NCI-H2196 treated with DMSO at 0.1 percent for 48 hours (cell line): ENCODE results near the gene CAB39.

Experiments used
- DNase-seq: peaks from one replicate; lab custom pipeline; 2025; ENCODE audit not compliant: unreplicated experiment; lab: John Stamatoyannopoulos, UW

CAB39 gene

GRCh38 chr2:230712443-230713330, at the start of gene CAB39:
Gene CAB39, plus strand, starts transcription at chr2:230712842. Its CDS starts 47,160 bp downstream, at chr2:230760002.
- peak; percentile 77 for DNase-seq

- peak; percentile 6 for DNase-seq
Observed at GRCh38 chr2:230664128-230664527, 48.5 kb upstream of the CAB39 start.

- no peak for DNase-seq
Observed at GRCh38 chr2:230664844-230665243, 47.8 kb upstream of the CAB39 start.

GRCh38 chr2:230665263-230665691, 47.4 kb upstream of the CAB39 start:
- DNase-seq = no peak

GRCh38 chr2:230666446-230666845, 46.2 kb upstream of the CAB39 start:
- no peak for DNase-seq

GRCh38 chr2:230666885-230667712, 45.5 kb upstream of the CAB39 start:
- no peak for DNase-seq

GRCh38 chr2:230668184-230668938, 44.3 kb upstream of the CAB39 start:
- no peak for DNase-seq

- no peak for DNase-seq
Observed at GRCh38 chr2:230668939-230669303, 43.7 kb upstream of the CAB39 start.

GRCh38 chr2:230669386-230669950, 43.2 kb upstream of the CAB39 start:
- DNase-seq = no peak

GRCh38 chr2:230671117-230671516, 41.5 kb upstream of the CAB39 start:
- no peak for DNase-seq

- DNase-seq = no peak
Observed at GRCh38 chr2:230672836-230673235, 39.8 kb upstream of the CAB39 start.

- no peak for DNase-seq
Observed at GRCh38 chr2:230674401-230674800, 38.2 kb upstream of the CAB39 start.

GRCh38 chr2:230674966-230675672, 37.5 kb upstream of the CAB39 start:
- no peak for DNase-seq

GRCh38 chr2:230676546-230676945, 36.1 kb upstream of the CAB39 start:
- no peak for DNase-seq

GRCh38 chr2:230677201-230677946, 35.3 kb upstream of the CAB39 start:
- no peak for DNase-seq

- DNase-seq = no peak
Observed at GRCh38 chr2:230678018-230678417, 34.6 kb upstream of the CAB39 start.

- no peak for DNase-seq
Observed at GRCh38 chr2:230678451-230678850, 34.2 kb upstream of the CAB39 start.

- no peak for DNase-seq
Observed at GRCh38 chr2:230680463-230681170, 32.0 kb upstream of the CAB39 start.

GRCh38 chr2:230681171-230681545, 31.5 kb upstream of the CAB39 start:
- no peak for DNase-seq
